HepG2 (cell line): Measurements from ENCODE around the gene LZTR1. TPM values are rescaled to one million over a fixed set of nuclear protein-coding genes. Genes with fewer than 3 reads are reported as not detected.

Experiments used
- RBM22 ChIP-seq: fragments of 200-400 bp; formaldehyde crosslinking; optimal IDR thresholded peaks from 2 replicates; pipeline ENCODE3; 2017; ENCODE audit warnings: mild to moderate bottlenecking, low read length, moderate library complexity
- TBL1XR1 ChIP-seq: fragments of 150-350 bp; IDR thresholded peaks from 2 replicates; pipeline ENCODE4 v1.6.1; 2014; ENCODE audit warnings: borderline replicate concordance, low read length; ENCODE audit not compliant: partially characterized antibody
- ZC3H13 ChIP-seq: sonication (generic); formaldehyde crosslinking; IDR thresholded peaks from 2 replicates; pipeline ENCODE4 v1.8.1; 2023; ENCODE audit warnings: mild to moderate bottlenecking, missing genetic modification reagents, moderate library complexity
- ZNF687 ChIP-seq: sonication (generic); formaldehyde crosslinking; IDR thresholded peaks from 2 replicates; pipeline ENCODE4 v1.5.1; 2020; ENCODE audit warnings: mild to moderate bottlenecking, missing genetic modification reagents, moderate library complexity
- ZNF878 ChIP-seq: sonication (generic); formaldehyde crosslinking; IDR thresholded peaks from 2 replicates; pipeline ENCODE4 v1.8.1; 2023; ENCODE audit warnings: mild to moderate bottlenecking, missing genetic modification reagents, moderate library complexity
- polyA plus RNA-seq, 8 experiments: library from polyadenylated mRNA; depleted of rRNA in 3 of 8; stranded (reverse) in 7 of 8; unstranded in 1 of 8; fragments of >200 nt; fragmentation: Illumina TruSeq in 4 of 8; extraction: Trizol in 4 of 8; gene quantifications; 2 replicates each; pipeline versions ENCODE4 v1.2.1 to v1.2.3, GENCODE V29; 2011 to 2016; ENCODE audit warnings: low read depth in 4 of 8, missing spikeins in 1 of 8, mixed read lengths in 1 of 8; ENCODE audit not compliant: insufficient read depth in 1 of 8
- total RNA-seq, 5 experiments: library from RNA; depleted of rRNA; stranded (reverse); fragments of >200 nt; fragmentation: Illumina TruSeq; extraction: Trizol; gene quantifications; 2 replicates each; pipeline ENCODE4 v1.2.3, GENCODE V29; 2016; ENCODE audit warnings: low read depth in 1 of 5
- TF ChIP-seq, protein P1 (sequence below): sonication (generic); formaldehyde crosslinking; IDR thresholded peaks from 2 replicates; pipeline ENCODE4 v1.4.0; 2020; ENCODE audit warnings: missing genetic modification reagents

Gene LZTR1
- total and polyA plus RNA-seq, 2 of the 13 experiments (the other 11 are each of a cell fraction or from before 2014, with no cell fraction given) = 21.8 to 22.4 TPM

DNA sequence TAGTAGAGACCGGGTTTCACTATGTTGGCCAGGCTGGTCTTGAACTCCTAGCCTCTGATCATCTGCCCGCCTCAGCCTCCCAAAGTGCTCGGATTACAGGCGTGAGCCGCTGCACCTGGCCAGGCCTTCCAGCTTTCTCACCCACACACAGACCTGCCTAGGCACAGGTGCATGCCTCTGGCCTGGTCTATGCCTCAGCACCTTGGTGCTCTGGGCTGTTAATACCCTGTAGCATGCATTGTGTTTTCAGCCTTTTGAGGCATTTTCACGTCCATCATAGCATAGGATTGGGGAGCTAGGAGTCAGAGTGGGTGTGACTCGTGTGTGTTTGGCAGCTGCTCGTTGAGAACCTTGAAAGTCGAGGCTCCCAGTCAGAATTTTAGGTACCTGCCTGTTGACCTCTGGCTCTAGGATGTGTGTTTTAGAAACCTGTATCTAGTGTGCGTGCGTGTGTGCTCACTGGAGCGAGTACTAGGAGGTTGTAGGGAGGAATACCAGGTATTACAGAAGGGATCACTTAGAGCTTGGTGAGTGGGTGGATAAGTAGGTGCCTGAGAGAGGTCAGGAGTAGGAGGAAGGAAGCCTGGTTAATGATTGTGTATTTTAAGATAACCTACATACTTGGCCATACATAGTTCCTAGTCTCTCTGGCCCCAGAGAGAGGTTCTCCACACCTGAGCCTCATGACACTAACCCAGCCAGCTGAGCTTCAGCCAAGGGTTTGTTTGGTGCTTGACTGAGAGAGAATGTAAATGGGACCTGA lies 44.9 kb upstream of the LZTR1 start (continued):
- TF ChIP-seq ZNF687 (peak; percentile 46; the same call in 1 of the 2 replicates), ZC3H13 (CRISPR knock-in tag) (peak; percentile 70; the same call in 1 of the 2 replicates), ZNF878 (CRISPR knock-in tag) (no peak), RBM22 (peak; percentile 67), TBL1XR1 (no peak)
- TF ChIP-seq, protein P1, sequence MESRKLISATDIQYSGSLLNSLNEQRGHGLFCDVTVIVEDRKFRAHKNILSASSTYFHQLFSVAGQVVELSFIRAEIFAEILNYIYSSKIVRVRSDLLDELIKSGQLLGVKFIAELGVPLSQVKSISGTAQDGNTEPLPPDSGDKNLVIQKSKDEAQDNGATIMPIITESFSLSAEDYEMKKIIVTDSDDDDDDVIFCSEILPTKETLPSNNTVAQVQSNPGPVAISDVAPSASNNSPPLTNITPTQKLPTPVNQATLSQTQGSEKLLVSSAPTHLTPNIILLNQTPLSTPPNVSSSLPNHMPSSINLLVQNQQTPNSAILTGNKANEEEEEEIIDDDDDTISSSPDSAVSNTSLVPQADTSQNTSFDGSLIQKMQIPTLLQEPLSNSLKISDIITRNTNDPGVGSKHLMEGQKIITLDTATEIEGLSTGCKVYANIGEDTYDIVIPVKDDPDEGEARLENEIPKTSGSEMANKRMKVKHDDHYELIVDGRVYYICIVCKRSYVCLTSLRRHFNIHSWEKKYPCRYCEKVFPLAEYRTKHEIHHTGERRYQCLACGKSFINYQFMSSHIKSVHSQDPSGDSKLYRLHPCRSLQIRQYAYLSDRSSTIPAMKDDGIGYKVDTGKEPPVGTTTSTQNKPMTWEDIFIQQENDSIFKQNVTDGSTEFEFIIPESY (CRISPR knock-in tag) = peak; percentile 23; the same call in 1 of the 2 replicates
